T-helper 1 cell treated with Interleukin-12 subunit alpha and Interleukin-12 subunit beta and Interleukin-4 antibody, amounts not matched to agents 30 μg/mL and 1 μg/mL, for 36 hours (primary cell): ENCODE data around the gene LRFN3.
"Not testable (repeated sequence)": the region's sequence is repeated elsewhere in the genome, so short reads cannot be mapped to it uniquely, and the experiment has no call there.

Source experiments
- H3K27ac Mint-ChIP-seq: one replicate; pipeline ENCODE4 v1.8.0; 2021; ENCODE audit warnings: mild to moderate bottlenecking, mixed read lengths
- H3K27me3 Mint-ChIP-seq: one replicate; pipeline ENCODE4 v1.8.0; 2021; ENCODE audit warnings: low read depth, mixed read lengths
- H3K36me3 Mint-ChIP-seq: one replicate; pipeline ENCODE4 v1.8.0; 2021; ENCODE audit warnings: low read depth, mixed read lengths
- H3K4me1 Mint-ChIP-seq: one replicate; pipeline ENCODE4 v1.8.0; 2021; ENCODE audit warnings: low read depth, mixed read lengths
- H3K4me3 Mint-ChIP-seq: one replicate; pipeline ENCODE4 v1.8.0; 2021; ENCODE audit warnings: mild to moderate bottlenecking, moderate library complexity, mixed read lengths
- H3K9me3 Mint-ChIP-seq: one replicate; pipeline ENCODE4 v1.8.0; 2021; ENCODE audit warnings: mixed read lengths

LRFN3 gene

DNA sequence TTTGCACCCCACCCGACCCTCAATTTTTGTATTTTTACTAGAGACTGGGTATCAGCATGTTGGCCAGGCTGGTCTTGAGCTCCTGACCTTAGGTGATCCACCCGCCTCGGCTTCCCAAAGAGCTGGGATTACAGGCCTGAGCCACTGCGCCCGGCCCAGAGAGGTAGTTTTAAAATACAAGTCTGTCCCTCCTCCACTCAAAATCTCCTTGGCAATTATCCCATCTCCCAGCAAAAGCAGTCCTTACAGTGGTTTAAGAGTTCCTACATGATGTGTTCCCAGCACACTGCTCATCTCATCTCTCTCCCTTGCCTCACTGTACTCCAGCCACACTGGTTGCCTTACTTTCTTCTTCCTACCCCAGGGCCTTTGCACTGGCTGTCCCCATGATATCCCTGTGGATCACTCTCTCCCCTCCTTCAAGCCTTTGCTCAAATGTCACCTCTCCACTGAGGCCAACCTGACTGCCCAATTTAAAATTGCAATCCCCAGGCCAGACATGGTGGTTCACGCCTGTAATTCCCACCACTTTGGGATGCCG lies 24.3 kb downstream of the LRFN3 start:
- Mint-ChIP-seq H3K4me3 (peak overlapping the region; percentile 35), H3K4me1 (peaks cover 13% of the 10 kb centered on the region), H3K36me3 (peaks cover 3% of the 10 kb centered on the region), H3K27ac (no peak overlapping the region), H3K9me3 (peaks cover 5% of the 10 kb centered on the region), H3K27me3 (peaks cover 17% of the 10 kb centered on the region)

DNA sequence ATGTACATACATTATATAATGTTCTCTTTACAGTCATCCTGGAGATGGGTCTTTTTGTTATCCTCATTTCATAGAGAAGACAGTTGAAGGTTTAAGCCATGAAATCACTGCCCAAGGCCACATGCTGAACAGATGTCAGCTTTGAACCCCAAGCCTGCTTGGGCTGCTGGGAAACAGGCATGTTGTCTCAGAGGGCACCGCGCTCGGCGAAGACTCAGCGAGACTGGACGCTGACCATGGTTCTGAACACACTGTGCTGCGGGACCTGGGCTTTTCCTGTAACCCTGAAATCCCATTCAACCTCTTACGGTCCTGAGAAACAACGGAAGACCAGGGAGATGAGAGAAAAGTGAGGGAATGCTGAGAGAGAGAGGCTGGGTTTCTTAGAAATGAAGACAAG lies 27.3 kb downstream of the LRFN3 start:
- H3K27me3 Mint-ChIP-seq = peaks cover 12% of the 10 kb centered on the region
- no peak overlapping the region for H3K4me3 Mint-ChIP-seq
- H3K9me3 Mint-ChIP-seq = no peaks in the 10 kb centered on the region

DNA sequence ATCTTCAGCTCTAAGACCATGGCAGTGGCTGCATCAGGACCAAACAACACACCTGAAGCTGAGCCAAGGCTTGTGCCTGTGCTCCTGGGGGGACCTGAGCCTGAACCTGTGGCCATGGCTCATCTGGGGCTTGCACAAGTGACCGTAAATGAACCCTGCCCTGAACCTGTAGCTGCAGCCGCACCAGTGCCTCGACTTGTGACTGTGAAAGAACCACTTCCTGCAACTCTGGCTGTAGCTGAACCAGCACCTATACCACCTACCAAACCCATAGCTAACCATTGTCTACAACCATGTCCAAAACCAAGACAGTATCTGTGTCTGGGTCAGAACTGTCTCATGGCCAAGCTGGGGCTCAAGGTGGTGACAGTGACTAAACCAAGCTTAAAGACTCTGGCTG lies 30.6 kb downstream of the LRFN3 start:
- no peak overlapping the region for H3K4me3 Mint-ChIP-seq
- H3K36me3 Mint-ChIP-seq = no peaks in the 10 kb centered on the region
- no peaks in the 10 kb centered on the region for H3K9me3 Mint-ChIP-seq
- peaks cover 10% of the 10 kb centered on the region for H3K4me1 Mint-ChIP-seq
- no peak overlapping the region for H3K27ac Mint-ChIP-seq
- H3K27me3 Mint-ChIP-seq = peaks cover 2% of the 10 kb centered on the region

More for the DNA sequence above, 27.3 kb downstream of the LRFN3 start:
- H3K27ac Mint-ChIP-seq = no peak overlapping the region
- peaks cover 11% of the 10 kb centered on the region for H3K4me1 Mint-ChIP-seq
- no peaks in the 10 kb centered on the region for H3K36me3 Mint-ChIP-seq

DNA sequence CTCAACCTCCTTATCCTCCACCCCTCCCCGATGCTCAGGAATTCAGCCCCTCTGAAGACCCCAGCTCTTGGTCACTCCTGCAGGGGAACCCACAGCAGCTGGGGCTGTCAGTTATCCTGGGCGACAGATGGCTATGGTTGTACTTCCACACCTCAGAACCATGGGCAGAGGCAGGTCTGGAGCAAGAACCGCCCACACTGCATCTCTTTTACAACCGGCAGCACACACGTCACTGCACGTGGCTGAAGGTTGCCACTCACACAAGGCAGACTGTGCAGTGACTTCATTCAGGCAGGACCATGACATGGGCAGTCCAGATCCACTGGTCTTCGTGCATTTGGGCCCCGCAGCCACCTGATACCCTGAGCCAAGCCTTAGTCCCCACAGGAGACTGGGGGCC lies 37.3 kb downstream of the LRFN3 start:
- peaks cover 5% of the 10 kb centered on the region for H3K27me3 Mint-ChIP-seq
- no peak overlapping the region for H3K27ac Mint-ChIP-seq
- no peaks in the 10 kb centered on the region for H3K36me3 Mint-ChIP-seq
- peaks cover 7% of the 10 kb centered on the region for H3K4me1 Mint-ChIP-seq
- H3K4me3 Mint-ChIP-seq = no peak overlapping the region
- no peaks in the 10 kb centered on the region for H3K9me3 Mint-ChIP-seq

DNA sequence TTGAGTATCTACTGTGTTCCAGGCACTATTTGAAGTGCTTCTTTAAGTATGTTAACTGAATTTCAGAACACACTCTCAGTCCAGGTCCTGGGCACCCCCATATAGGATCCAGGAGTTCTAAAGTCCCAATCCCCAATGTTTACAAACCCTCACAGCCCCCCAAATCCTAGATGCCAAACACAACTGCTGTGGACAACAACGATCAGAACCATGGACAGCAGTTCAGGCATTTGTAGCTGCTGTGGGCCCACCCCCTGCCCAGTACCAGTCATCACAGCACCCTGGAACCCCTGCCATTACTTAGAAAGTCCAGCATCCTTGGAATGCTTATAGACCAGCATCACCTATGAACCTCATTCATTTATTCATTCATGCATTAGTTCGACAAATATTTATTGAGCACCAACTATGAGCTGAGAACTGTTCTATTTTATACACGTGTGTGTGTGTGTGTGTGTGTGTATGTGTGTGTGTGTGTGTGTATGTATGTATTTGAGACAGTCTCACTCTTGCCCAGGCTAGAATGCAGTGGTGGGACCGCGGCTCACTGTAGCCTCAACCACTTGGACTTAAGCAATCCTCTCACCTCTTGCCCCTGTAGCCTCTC lies 39.5 kb downstream of the LRFN3 start:
- no peaks in the 10 kb centered on the region for H3K9me3 Mint-ChIP-seq
- H3K4me1 Mint-ChIP-seq = no peaks in the 10 kb centered on the region
- H3K36me3 Mint-ChIP-seq = no peaks in the 10 kb centered on the region
- H3K4me3 Mint-ChIP-seq = no peak overlapping the region
- peaks cover 11% of the 10 kb centered on the region for H3K27me3 Mint-ChIP-seq
- no peak overlapping the region for H3K27ac Mint-ChIP-seq

DNA sequence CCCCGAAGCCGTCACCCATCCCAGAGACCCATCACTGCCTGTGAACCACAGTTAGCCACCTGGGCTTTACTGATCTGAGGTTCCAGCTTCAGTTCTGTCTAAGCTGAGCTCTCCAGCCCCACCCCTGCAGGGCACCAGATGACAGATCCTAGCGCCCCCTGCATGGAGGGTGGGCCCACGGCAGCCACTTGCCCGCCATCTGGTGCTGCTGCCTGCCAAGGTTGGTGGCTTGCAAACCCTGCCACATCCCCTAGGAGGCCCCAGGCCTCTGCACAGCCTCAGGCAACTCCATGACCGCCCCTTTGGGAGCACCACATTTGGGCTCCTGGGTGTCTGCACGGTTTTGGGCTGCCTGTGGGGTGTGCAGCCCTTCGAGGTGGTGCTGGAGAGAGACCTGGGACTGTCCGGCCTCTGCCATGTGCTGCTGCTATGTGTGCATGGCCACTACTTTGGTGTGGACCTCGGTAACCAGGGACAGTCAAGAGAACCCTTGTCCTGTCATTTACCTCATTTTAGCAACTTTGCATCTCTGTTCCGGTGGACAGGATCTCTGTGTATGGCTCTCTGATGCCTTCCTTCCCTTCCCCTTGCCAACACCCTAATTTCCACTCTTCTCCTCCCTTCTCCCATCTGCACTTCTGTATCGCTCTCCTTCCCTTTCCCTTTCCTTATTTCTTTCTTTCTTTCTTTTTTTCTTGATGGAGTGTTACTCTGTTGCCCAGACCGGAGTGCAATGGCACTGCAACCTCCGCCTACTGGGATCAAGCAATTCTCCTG lies 41.5 kb downstream of the LRFN3 start:
- H3K4me3 Mint-ChIP-seq = no peak overlapping the region
- peaks cover 18% of the 10 kb centered on the region for H3K27me3 Mint-ChIP-seq
- no peaks in the 10 kb centered on the region for H3K9me3 Mint-ChIP-seq
- H3K36me3 Mint-ChIP-seq = no peaks in the 10 kb centered on the region
- no peak overlapping the region for H3K27ac Mint-ChIP-seq
- H3K4me1 Mint-ChIP-seq = no peaks in the 10 kb centered on the region

DNA sequence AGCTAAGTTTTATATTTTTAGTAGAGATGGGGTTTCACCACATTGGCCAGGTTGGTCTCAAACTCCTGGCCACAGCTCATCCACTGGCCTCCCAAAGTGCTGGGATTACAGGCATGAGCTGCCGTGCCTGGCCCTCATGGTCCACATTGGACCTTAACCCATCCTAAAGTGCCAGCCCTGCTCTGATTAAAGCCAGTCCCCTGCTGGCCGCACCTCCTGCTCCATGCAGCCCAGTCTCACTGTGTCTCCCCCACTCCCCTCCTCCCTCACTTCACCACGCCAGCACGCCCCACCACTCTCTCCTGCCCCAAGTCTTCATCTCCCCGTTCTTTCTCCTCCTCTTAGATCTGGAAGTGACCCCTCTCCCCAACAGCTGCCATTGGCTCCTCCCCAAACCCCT lies 42.1 kb downstream of the LRFN3 start:
- H3K4me1 Mint-ChIP-seq = no peaks in the 10 kb centered on the region
- no peaks in the 10 kb centered on the region for H3K9me3 Mint-ChIP-seq
- no peak overlapping the region for H3K27ac Mint-ChIP-seq
- no peaks in the 10 kb centered on the region for H3K36me3 Mint-ChIP-seq
- no peak overlapping the region for H3K4me3 Mint-ChIP-seq
- H3K27me3 Mint-ChIP-seq = peaks cover 18% of the 10 kb centered on the region

DNA sequence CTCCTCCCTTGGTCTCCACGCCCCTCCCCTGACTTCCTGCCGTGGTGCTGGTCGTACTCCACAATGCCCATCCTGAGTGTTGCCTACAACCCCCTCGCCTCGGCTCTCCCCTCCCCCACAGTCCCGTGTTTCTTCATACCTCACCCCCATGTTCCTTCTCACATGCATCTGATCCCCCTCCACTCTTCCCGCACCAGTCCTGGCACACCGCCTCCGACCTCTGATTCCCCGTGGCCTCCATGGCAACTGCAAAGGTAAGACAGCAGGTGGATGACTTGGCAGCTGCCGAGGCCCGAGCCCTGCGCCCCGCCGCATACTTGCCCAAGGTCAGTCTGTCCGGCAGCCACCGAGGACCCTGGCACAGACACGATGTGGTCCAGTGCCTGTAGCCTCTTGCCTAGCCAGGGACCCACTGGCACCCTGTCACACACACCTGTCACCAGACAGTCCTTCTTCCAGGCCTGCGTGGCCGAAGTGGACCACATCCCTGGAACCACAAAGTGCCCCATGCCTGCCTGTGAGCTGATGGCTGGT lies 42.7 kb downstream of the LRFN3 start:
- H3K9me3 Mint-ChIP-seq = no peaks in the 10 kb centered on the region
- peaks cover 23% of the 10 kb centered on the region for H3K27me3 Mint-ChIP-seq
- no peaks in the 10 kb centered on the region for H3K4me1 Mint-ChIP-seq
- no peak overlapping the region for H3K4me3 Mint-ChIP-seq
- H3K27ac Mint-ChIP-seq = no peak overlapping the region
- no peaks in the 10 kb centered on the region for H3K36me3 Mint-ChIP-seq

DNA sequence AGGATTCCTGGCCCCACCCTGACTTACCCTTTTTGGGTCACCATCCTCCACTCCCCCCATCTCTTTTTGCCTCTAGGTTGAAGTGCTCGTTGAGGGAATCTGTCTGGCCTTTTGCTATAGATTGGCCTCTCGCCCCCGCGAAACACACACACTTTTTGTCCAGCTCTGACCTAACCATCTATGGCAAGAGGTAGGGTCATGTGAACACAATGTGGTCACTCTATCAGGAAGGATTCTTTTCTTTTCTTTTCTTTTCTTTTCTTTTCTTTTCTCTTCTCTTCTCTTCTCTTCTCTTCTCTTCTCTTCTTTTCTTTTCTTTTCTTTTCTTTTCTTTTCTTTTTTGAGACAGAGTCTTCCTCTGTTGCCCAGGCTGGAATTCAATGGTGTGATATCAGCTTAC lies 44.8 kb downstream of the LRFN3 start:
- not testable (repeated sequence) for H3K9me3 Mint-ChIP-seq, H3K4me1 Mint-ChIP-seq, H3K4me3 Mint-ChIP-seq, H3K36me3 Mint-ChIP-seq, H3K27ac Mint-ChIP-seq
- peaks cover 42% of the 10 kb centered on the region for H3K27me3 Mint-ChIP-seq

DNA sequence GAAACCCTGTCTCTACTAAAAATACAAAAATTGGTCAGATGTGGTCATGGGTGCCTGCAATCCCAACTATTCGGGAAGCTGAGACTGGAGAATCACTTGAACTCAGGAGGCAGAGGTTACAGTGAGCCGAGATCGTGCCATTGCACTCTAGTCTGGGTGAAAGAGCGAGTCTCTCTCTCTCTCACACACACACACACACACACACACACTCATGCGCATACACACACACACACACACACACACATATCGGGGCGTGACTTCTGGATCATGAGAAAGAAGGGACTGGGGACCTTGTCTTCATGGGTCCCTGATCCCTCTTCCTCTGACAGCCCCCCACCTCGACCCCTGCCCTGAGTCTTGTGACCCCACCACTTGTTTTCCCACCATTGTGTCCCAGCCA lies 47.0 kb downstream of the LRFN3 start:
- H3K27ac Mint-ChIP-seq = no peak overlapping the region
- H3K36me3 Mint-ChIP-seq = no peaks in the 10 kb centered on the region
- peaks cover 3% of the 10 kb centered on the region for H3K4me1 Mint-ChIP-seq
- peaks cover 55% of the 10 kb centered on the region for H3K27me3 Mint-ChIP-seq
- no peak overlapping the region for H3K4me3 Mint-ChIP-seq
- no peaks in the 10 kb centered on the region for H3K9me3 Mint-ChIP-seq

DNA sequence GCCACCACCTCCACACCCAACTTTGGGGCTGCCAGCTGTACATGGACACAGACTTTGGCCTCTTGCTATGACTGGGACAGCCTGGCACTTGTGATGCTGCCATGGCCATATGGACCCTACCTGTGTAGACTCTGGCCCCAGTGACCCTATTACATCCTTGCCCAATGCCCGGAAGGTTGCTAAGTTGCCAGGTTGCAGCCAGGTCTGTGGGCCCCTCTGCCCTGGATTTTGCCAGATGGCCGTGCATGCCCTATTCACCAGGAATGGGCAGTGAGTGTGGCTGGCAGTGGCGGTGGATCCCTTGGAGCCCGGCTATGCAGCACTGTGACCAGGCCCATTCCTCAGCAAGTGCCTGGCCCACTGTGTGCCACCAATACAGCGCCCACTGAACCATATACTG lies 49.9 kb downstream of the LRFN3 start:
- Mint-ChIP-seq H3K9me3 (no peaks in the 10 kb centered on the region), H3K4me1 (peaks cover 3% of the 10 kb centered on the region), H3K27me3 (peaks cover 47% of the 10 kb centered on the region), H3K36me3 (no peaks in the 10 kb centered on the region), H3K4me3 (peak overlapping the region; percentile 81), H3K27ac (no peak overlapping the region)

DNA sequence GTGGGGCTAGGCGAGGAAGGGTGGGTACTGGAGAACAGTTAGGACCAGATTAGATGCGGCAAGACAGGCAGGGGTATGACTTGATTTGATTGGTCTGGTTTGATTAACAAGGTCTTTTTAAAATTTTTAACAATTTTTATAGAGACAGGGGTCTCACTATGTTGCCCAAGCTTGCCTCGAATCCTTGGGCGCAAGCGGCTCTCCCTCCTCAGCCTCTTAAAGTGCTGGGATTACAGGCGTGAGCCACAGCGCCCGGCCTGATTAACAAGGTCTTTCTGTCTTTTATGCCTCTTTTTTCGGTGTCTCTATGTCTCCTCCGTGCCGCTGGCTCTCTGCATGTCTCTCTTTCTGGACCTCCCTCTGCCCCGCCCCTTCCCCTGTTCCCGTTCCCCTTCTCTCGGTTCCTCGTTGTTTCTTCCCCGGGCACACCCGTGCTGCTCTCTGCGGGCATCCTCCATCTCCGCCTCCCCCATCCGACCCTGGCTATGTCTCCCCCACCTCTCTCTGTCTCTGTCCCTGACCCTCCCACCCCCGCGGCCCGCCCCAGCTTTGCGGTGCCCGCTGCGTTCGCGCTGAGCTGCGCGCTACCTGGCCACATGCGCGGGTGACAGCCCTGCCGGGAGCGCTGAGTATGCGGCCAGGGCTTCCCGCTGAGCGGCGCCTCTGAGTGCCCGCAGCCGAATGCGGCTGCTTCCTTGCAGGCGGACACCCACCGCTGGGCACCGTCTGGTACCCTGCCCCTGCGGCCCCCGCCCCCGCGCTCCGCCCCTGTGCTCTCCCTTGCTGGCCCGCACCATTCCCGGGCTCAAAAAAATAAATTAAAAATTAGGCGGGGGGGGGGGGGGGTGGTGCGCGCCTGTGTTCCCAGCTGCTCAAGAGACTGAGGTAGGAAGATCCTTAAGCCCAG lies 50.7 kb downstream of the LRFN3 start:
- H3K36me3 Mint-ChIP-seq = no peaks in the 10 kb centered on the region
- H3K4me3 Mint-ChIP-seq = peak overlapping the region; percentile 81
- no peaks in the 10 kb centered on the region for H3K9me3 Mint-ChIP-seq
- H3K27ac Mint-ChIP-seq = no peak overlapping the region
- H3K4me1 Mint-ChIP-seq = peaks cover 3% of the 10 kb centered on the region
- H3K27me3 Mint-ChIP-seq = peaks cover 44% of the 10 kb centered on the region

DNA sequence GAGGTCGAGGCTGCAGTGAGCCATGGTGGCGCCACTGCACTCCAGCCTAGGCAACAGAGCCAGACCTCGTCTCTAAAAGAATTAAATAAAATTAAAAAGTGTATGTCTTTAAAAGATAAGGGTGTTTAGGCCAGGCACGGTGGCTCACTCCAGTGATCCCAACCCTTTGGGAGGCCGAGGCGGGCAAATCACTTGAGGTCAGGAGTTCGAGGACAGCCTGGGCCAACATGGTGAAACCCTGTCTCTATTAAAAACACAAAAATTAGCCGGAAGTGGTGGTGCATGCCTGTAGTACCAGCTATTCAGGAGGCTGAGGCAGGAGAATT lies 51.4 kb downstream of the LRFN3 start:
- H3K9me3 Mint-ChIP-seq = no peaks in the 10 kb centered on the region
- H3K27me3 Mint-ChIP-seq = peaks cover 44% of the 10 kb centered on the region
- H3K4me1 Mint-ChIP-seq = peaks cover 3% of the 10 kb centered on the region
- H3K27ac Mint-ChIP-seq = no peak overlapping the region
- peak overlapping the region; percentile 14 for H3K4me3 Mint-ChIP-seq
- no peaks in the 10 kb centered on the region for H3K36me3 Mint-ChIP-seq

DNA sequence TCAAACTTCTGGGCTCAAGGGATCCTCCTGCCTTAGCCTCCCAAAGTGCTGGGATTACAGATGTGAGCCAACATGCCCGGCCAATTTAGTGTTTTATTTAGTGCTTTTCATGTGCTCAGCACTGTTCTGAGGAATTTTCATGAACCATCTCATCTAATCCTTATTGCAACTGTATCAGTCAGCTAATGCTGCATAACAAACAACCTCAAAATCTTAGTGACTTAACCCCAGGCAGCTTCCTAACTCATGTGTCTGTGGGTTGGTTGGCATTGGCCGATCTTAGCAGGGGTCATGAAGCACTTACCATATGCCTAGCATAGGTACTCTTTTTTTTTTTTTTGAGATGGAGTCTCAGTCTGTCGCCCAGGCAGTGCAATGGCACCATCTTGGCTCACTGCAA lies 52.6 kb downstream of the LRFN3 start:
- Mint-ChIP-seq H3K4me3 (no peak overlapping the region), H3K36me3 (no peaks in the 10 kb centered on the region), H3K27ac (no peak overlapping the region), H3K27me3 (peaks cover 40% of the 10 kb centered on the region), H3K4me1 (peaks cover 3% of the 10 kb centered on the region), H3K9me3 (no peaks in the 10 kb centered on the region)
